GM21825 (cell line): ENCODE data around the gene MFSD6.
"Not testable (repeated sequence)": the region's sequence is repeated elsewhere in the genome, so short reads cannot be mapped to it uniquely, and the experiment has no call there.

Experiments
- ATAC-seq: cut with Tn5 transposase; IDR thresholded peaks from one replicate; pipeline ENCODE4 v1.9.1; 2021; ENCODE audit warnings: mild to moderate bottlenecking, moderate library complexity; ENCODE audit not compliant: unreplicated experiment

Gene MFSD6

DNA sequence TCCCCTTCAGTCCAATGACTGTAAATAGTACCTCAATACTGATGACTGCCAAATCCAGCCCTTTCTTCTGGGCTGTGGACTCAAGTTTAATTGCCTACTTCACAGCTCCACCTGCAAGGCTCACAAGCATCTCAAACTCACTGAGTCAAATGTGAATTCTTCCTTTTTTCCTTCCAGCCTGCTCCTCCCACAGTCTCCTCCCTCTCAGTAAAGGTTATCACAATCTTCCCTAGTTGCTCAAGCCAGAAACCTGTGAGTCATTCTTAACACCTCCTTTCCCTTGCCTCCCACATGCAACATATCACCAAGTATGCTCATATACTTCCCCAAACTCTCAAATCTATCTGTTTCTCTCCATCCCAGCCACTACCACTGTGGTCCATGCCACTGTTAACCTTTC lies 3.7 kb upstream of the MFSD6 start:
- ATAC-seq = no peak

DNA sequence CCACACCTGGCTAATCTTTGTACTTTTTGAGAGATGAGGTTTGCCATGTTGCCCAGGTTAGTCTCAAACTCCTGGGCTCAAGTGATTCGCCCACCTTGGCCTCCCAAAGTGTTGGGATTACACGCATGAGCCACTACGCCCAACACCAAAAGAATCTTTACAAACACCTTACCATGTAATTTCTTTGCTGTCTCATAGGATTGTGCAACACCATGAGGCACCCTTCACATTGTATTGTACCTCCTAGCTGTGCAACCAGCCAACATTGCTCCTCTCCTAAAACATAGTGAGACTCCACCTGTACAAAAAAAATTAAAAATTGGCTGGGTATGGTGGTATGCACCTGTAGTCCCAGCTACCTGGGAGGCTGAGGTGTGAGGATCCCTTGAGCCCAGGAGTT lies 3.1 kb upstream of the MFSD6 start:
- no peak for ATAC-seq

DNA sequence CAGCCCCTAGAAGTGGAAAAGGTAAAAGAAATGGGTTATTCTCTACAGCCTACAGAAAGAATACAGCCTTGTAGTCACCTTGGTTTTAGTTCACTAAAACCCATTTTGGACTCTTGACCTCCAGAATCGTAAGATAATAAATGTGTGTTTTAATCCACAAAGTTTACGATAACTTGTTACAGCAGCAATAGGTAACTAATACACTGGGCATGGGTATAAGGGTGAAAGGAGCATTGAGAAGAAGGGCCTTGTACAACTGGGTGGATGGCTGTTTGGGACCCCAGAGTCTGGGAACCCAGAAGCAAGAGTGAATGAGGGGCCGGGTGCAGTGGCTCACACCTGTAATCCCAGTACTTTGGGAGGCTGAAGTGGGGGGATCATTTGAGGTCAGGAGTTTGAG lies 2.2 kb upstream of the MFSD6 start:
- no peak for ATAC-seq

DNA sequence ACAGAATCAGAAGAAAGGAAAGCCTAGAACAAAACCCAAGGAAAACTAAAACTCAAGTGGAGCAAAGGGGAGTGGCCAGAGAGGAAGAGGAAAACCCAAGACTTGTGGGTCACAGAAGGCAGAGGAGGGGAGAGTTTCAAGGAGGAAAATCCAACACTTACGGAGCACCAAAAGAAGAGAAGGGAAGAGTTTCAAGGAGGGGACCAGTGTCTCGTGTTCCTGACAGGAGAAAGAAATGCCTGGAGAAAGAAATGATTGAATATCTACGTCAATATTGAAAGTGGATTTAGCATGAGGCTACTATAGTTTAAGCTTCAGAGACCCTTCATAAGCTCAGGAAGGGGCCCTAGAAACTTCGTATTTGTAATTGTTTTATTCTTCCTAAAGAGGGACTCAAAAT lies 1.4 kb upstream of the MFSD6 start:
- ATAC-seq = no peak

DNA sequence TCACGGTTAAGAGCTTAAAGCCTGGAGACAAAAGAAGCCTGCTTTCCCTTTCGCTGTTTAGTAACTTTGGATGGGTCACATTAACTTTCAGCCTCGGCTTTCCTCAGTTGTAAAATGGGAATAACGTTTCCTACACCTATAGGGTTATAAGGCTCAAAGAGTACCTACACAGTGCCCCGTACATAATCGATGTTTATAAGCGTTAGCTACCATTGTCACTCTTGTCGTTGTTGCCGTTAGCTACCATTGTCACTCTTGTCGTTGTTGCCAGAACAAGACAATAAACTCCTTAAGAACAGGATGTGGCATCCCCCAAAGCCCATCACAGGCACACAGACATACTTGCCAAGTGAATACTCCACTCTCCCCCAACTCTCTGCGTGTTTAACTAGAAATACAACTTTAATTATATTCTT lies 901 bp upstream of the MFSD6 start:
- ATAC-seq = no peak

DNA sequence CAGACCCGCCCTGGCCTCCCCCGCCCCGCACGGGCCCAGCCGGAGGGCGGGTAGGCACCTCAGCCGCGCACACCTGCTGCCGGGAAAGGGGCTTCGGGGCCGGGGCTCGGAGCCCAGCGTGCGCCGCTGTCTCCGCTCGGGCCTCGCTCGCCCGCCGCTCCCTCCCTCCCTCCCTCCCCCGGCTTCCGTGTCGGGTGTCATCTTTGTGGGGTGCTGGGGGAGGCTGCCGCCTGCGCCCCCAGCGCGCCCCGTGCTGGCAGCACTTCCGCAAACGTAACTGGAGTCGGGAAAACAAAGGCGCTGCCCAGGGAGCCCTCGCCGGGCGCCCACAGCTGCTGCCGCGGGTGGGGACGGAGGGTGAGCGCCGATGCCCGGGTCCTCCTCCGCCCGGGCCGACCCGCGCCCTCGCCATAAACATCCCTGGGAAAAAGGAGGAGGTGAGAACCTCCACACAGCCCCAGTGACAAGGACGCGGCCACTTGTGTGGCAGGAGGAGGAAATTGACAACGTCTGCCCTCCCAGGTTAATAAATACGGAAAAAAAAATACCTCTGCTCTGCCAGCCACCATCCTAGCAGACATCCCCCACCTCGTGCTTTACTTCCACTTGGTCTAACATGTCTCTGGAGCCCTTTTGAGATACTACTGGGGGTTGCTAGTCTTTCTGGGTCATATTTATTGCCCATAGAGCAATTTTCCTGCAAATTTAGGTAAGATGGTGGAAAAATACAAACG lies 550 bp downstream of the MFSD6 start:
- ATAC-seq = peak; percentile 68

DNA sequence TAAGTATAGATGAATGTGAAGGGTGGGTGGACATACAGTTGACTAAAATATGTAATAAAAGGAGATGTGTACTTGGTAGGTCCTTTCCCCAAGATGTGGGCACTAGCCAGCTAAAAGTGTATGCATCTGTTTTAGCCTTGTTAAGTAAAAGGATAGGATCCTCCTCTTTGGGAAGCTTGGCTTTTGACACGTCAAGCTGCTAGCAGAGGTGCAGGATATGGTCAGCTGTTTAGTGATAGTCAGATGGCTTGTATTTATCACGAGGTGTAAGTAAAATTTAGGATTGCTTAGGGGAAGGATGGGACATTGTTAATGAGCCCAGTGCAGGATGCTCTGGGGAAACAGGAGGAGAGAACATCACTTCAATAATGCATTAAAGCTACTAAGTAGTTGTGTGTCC lies 1.5 kb downstream of the MFSD6 start:
- ATAC-seq = no peak

DNA sequence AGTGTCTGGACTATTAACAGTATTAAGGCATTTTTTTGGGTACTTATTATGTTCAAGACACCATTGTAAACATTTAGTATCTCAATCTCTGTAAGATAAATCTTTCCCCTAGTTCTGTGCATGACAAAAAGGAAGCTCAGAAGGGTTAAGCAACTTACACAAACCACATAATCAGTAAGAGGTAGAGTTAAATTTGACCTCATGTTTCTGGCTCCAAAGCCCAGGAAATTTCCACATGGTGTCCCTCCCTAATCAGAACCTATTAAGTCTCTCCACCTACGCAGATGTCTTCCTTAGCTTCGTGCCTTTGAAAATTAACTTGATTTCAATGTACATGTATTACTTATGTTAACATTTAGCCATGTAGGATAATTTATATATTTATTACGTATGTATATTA lies 2.0 kb downstream of the MFSD6 start:
- no peak for ATAC-seq

DNA sequence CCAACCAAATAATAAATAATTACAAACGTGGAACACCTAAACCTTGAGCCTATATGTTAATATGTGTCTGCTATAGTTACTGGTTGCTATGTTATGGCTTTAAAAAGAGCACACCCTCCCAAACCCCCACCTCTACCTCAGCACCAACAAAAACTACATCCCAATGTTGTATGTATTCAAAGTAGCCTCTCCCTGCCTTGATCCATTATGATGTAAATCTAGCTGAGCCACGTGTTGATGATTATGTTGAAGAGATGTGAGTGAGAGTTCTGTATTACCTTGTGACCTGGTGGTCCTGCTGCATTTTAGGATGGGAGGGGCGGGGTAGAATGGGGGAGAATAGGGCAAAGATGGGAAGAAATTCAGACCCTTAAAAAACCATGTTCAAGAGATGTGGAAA lies 4.8 kb downstream of the MFSD6 start:
- ATAC-seq = no peak

DNA sequence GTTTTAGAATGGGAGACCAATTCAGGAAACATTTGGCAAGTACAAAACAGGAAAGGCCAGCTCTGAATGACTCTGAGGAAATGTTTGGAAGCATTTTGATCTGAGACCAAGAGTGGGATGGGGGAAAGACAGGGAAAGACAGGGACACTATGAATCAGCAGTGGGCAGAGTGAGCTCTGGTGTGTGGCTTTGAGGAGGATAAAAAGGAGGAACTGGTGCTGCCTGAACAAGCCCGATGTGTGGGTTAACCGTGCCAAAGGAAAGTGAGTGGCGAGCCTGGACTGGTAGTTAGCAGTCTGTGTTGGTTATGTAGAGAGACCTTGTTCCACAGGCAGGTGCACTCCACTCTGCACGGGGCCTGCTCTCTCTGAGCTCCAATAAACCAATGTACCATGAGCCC lies 5.3 kb downstream of the MFSD6 start:
- ATAC-seq = no peak

DNA sequence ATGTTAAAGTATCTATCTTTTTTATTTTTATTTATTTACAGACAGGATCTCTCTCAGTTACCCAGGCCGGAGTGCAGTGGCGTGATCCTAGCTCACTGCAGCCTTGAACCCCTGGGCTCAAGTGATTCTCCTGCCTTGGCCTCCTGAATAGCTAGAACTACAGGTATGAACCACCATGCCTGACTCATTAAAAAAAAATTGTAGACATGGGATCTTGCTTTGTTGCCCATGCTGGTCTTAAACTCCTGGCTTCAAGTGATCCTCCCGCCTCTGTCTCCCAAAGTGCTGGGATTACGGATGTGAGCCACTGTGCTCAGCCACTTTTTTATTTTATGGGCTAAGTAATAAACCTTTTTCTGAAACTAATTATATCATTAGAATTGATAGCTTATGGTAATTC lies 7.1 kb downstream of the MFSD6 start:
- ATAC-seq = no peak

DNA sequence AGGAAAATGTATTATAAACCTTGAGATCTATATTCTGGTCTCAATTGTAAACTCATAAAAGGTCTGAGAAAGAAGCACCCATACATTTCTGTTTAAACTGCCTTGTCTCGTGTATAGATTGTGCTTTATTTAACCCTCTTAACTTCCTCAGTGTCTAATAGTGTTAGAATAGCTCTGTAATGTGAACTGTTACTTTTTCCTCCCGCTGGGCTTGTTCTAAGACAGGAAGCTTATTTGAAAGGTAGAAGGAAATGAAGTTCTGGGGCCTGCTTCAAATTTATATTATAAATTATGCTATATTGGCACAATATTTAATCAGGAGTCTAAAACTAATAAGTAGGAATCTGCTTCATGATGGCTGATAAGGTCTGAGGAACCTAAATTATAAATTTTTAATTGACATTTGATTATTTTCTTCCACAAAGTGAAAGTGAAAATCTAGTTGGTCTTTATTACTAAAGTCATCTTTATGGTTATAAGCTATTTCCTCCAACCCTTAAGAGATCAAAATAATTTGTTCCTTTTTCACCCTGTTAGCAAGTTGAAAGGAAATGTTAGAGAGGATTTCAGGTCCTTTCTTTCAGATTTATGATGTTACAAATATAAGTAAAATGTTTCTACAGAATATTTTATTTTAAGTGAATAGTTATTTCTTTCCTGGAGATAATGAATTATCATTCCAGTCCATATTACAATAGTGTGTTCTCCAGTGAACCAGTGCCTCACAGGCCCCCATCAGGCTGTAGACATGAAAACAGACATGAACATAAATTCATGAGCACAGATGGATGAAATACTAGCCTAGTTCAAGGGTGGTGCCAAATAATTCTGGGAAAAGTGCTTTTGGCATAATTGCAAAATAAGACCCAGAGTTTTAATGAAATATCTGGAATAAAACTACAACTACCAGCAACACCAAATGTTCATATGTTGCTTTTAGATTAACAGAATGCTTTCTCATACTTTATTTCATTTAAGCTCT lies 7.9 kb downstream of the MFSD6 start:
- ATAC-seq = peak; percentile 63

DNA sequence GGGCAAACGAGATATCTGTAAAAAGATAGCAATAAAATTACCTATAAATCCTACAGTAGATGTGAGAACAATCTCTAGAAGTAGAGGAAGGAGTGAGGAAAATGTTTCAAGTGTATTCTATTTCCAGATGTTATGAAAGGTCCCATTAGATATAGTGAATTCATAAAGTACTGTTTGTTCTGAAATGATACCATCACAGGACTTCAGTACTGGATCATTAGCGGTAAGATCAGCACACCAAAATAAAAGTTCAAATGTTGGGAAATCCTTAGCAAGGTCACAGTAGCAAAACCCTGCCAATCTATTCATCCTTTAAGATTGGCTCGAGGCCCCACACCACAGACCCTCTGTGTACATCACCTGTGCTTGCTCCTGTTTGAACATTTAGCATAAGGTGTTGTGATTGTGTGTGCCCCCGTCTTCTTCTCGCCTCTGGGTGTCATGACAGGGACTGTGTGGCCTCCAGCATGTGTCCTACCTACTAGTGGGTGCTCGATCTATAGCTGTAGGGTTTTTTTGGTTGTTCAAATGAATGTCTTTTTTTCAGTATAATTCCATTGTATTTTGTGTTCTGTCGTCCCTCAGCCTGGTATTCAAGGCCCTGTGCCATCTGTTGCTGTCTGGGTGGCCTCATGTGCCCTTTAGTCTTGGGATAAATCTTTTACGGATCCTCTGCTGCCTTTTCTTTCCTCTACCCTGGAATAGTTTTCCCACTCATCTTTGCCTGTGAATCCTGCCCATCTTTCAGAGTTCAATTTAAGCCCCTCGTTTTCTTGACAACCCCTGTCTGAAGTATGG lies 9.1 kb downstream of the MFSD6 start:
- ATAC-seq = no peak

DNA sequence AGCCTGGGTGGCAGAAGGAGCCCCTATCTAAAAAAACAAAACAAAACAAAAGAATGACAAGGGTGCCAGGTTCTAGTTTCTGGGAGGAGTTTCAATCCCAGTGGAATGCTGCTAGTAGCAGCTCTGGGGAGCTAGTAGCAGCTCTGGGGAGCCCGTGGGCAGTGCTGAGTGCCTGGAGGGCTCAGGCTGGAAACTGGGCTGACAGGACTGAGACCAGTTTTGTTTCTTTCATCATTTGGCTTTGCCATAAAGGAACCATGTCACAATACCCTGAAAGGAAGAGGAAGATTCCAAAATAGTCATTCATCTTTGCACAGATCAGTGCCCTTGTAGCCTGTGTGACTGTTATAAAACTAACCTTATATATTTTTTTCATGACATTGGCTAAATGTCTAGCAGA lies 10.6 kb downstream of the MFSD6 start:
- no peak for ATAC-seq

DNA sequence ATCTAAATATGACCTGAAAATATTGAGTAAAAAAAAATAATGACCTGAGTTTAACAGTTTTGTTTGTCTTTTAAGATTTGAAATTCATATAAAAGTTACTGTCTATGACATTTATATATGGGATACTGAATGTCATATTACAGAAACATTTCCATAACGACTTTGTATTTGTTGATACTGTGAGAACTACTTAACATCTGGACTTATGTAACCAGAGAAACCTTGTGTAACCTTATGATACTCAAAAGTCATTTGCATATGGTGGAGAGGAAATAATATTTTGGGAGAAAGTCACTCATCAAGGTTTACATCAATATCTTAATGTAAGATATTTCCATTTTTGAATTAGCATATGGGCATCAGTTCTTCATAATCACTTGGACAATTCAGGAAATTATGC lies 12.6 kb downstream of the MFSD6 start:
- no peak for ATAC-seq

DNA sequence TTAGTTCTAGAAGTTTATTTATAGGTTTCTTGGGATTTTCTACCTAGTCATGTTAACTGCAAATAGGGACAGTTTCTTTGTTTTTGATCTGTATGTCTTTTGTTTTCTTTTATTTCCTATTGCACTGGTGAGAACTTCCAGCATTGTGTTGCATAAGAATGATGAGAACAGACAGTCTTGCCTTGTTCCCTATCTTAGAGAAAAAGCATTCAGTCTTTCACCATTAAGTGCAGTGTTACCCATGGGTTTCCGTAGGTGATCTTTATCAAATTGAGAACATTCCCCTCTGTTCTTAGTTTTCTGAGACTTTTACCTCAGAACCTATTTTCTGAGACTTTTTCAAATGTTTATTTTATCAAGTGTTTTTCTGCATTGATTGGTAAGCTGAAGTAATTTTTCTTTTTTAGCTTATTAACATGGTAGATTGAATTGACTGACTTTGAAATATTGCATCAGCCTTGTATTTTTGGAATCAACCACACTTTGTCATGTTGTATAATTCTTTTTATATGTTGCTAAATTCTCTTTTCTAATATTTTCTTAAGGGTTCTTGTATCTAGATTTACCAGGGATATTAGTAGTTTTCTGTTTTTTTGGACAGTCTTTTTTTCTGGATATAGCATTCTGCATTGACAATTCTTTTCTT lies 17.2 kb downstream of the MFSD6 start:
- ATAC-seq = no peak

DNA sequence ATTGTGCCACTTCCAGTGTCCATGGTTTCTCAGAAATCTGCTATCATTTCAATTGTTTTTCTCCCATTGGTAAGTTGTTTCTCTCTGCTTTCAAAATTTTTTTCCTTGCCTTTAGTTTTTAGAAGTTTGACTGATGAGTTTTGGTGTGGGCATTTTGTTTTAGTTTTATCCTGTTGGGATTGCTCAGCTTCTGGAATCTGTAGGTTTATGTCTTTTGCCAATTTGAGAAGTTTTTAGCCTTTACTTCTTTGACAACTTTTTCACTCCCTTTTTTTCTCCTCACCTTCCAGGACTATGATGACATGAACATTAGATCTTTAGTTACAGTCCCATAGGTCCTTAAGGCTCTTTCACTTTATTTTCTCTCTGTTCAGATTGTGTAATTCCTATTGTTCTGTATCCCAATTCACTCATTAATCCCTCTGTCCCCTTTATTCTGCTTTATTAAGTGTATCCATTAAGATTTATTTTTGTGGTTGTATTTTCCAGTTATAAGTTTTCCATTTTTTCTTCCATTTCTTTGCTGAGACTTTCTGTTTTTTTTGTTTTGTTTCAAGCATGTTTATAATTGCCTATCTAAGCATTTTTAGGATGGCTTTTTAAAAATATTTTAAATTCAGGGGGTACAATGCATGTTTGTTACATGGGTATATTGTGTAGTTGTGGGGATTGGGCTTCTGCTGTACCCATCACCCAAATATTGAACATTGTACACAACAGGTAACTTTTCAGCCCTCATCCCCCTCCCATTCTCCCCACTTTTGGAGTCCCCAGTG lies 17.9 kb downstream of the MFSD6 start:
- ATAC-seq = no peak

DNA sequence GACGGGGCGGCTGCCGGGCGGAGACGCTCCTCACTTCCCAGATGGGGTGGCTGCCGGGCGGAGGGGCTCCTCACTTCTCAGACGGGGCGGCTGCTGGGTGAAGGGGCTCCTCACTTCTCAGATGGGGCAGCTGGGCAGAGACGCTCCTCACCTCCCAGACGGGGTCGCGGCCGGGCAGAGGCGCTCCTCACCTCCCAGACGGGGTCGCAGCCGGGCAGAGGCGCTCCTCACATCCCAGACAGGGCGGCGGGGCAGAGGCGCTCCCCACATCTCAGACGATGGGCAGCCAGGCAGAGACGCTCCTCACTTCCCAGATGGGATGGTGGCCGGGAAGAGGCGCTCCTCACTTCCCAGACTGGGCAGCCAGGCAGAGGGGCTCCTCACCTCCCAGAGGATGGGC lies 22.7 kb downstream of the MFSD6 start:
- ATAC-seq = not testable (repeated sequence)

DNA sequence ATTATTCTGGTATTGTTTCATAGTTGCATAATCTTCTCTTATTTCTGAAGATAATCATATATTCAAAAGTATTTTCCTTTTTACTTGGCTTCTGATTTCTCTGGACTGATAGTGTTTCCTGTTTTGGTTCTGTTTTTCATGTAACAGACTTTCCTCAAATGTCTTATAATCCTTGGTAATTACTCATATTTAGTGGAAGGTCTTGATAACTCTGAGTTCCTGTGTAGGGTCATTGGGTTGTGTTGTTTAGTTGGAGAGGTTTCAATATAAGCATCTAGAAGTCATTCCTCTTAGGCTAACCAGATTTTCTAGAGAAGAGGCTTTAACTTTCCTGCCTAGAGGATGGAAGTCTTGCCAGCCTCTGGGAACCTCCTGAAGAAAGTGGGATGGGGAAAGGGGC lies 23.8 kb downstream of the MFSD6 start:
- ATAC-seq = no peak

DNA sequence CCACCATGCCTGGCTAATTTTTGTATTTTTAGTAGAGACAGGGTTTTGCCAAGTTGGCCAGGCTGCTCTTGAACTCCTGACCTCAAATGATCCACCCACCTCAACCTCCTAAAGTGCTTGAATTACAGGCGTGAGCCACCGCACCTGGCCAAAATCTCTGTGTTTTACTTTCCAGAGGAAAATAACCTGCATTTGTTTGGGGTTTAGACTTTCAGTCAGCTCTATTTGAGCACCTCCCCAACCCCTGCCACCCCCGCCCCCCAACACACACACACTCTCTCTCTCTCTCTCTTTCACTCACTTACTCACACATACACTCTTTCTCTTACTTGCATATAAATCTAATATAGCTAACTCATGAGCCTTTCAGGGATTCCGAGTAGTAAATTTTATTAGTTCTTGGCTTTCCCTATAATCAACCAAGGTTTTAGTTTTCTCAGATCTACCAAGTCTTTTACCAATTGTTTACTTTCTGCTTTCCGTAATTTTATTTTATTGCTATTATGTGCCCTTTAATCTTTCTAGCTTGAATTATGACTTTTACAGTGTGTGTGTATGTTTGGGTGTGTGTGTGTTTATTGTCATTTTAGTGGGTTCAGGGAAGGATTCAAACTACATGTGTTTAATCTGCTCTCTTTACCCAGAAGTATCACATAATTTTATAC lies 24.5 kb downstream of the MFSD6 start:
- no peak for ATAC-seq
